GM12878 (cell line): ENCODE results near the gene DNAH17. TPM values are rescaled to one million over a fixed set of nuclear protein-coding genes. Genes with fewer than 3 reads are reported as not detected.

ENCODE experiments used
- ATAC-seq: fragments of 200-7000 bp; cut with Tn5 transposase; 3 replicates; pipeline ENCODE4 v1.9.1; 2020; ENCODE audit warnings: mild to moderate bottlenecking, moderate library complexity
- BruUV-seq: library from RNA; stranded (reverse); fragments of 400-500 nt; replicated peaks from 2 replicates; lab custom pipeline; 2021; lab: Mats Ljungman, UMichigan
- CTCF ChIA-PET: fragments of 300-600 bp; sonication (Branson Sonifier 250); formaldehyde crosslinking; extraction: SDS; loops from one replicate; lab custom pipeline; 2021; ENCODE audit warnings: inconsistent platforms; lab: Yijun Ruan, JAX
- POLR2A ChIA-PET: fragments of 350-600 bp; formaldehyde crosslinking; extraction: SDS; loops from one replicate; lab custom pipeline; 2021; ENCODE audit warnings: inconsistent platforms; lab: Charles Lee
- RAD21 ChIA-PET: fragments of 300-600 bp; sonication (Branson Sonifier 250); formaldehyde crosslinking; loops from one replicate; lab custom pipeline; 2023; ENCODE audit warnings: antibody characterized with exemption; ENCODE audit not compliant: unreplicated experiment; lab: Charles Lee
- SMC1A ChIA-PET: fragments of 300-600 bp; sonication (Branson Sonifier 250); formaldehyde crosslinking; loops from one replicate; lab custom pipeline; 2023; ENCODE audit not compliant: unreplicated experiment, uncharacterized antibody; lab: Charles Lee
- DNase-seq: peaks from one replicate; pipeline ENCODE4 v3.0.0-alpha.2; 2011; ENCODE audit warnings: low read depth, low spot score
- FAIRE-seq: peaks from 3 replicates; lab custom pipeline; 2011; peaks lifted over from hg19 to GRCh38; lab: Jason Lieb, UNC
- H2AFZ ChIP-seq: 2 replicates; pipeline ENCODE4 v1.6.0; 2011; ENCODE audit warnings: low read depth, low read length, control low read depth; ENCODE audit not compliant: control insufficient read depth
- H3K27ac ChIP-seq: 2 replicates; pipeline ENCODE4 v1.5.1; 2011; ENCODE audit warnings: control low read depth; ENCODE audit not compliant: control insufficient read depth, insufficient read depth
- H3K27me3 ChIP-seq, 2 experiments: replicated peaks in 1 of 2; 2 replicates each; pipeline versions ENCODE4 v1.6.0 to v1.6.1; 2011; ENCODE audit warnings: low read length in 1 of 2; ENCODE audit not compliant: control insufficient read depth in 2 of 2, insufficient read depth in 2 of 2
- H3K36me3 ChIP-seq, 2 experiments: 2 replicates each; pipeline ENCODE4 v1.5.1; 2011; ENCODE audit warnings: low read length in 1 of 2; ENCODE audit not compliant: control insufficient read depth in 2 of 2, insufficient read depth in 2 of 2
- H3K4me1 ChIP-seq: 2 replicates; pipeline ENCODE4 v1.6.1; 2011; ENCODE audit warnings: mild to moderate bottlenecking, low read length, moderate library complexity, mixed read lengths; ENCODE audit not compliant: control insufficient read depth, insufficient read depth
- H3K4me2 ChIP-seq: 2 replicates; pipeline ENCODE4 v1.6.0; 2011; ENCODE audit warnings: control low read depth; ENCODE audit not compliant: control insufficient read depth, insufficient read depth
- H3K4me3 ChIP-seq: fragments of 200-600 bp; sonication (generic); 2 replicates; pipeline ENCODE4 v1.5.1; 2016
- H3K79me2 ChIP-seq: 2 replicates; pipeline ENCODE4 v1.6.0; 2011; ENCODE audit warnings: low read length; ENCODE audit not compliant: control insufficient read depth, insufficient read depth
- H3K9ac ChIP-seq: 2 replicates; pipeline ENCODE4 v1.8.0; 2011; ENCODE audit warnings: low read length, control low read depth, mixed read lengths; ENCODE audit not compliant: control insufficient read depth, insufficient read depth
- H3K9me3 ChIP-seq: replicated peaks from 3 replicates; pipeline ENCODE4 v1.5.1; 2011; ENCODE audit warnings: mild to moderate bottlenecking, low read length; ENCODE audit not compliant: control insufficient read depth, insufficient read depth
- H4K20me1 ChIP-seq: 2 replicates; pipeline ENCODE4 v1.6.0; 2011; ENCODE audit not compliant: control insufficient read depth, insufficient read depth
- ATF3 ChIP-seq: IDR thresholded peaks from 2 replicates; pipeline ENCODE4 v1.6.1; 2011; ENCODE audit warnings: low read depth, mild to moderate bottlenecking, low read length, moderate library complexity, borderline replicate concordance; ENCODE audit errors: extremely low read depth
- ATF7 ChIP-seq: fragments of 450-650 bp; IDR thresholded peaks from 2 replicates; pipeline ENCODE4 v1.6.1; 2016; ENCODE audit warnings: low read depth, mild to moderate bottlenecking
- BCL3 ChIP-seq: IDR thresholded peaks from 2 replicates; pipeline ENCODE4 v1.6.1; 2011; ENCODE audit warnings: borderline replicate concordance, low read depth, mild to moderate bottlenecking, moderate library complexity, low read length; ENCODE audit not compliant: insufficient read depth, poor library complexity, severe bottlenecking
- E4F1 ChIP-seq: fragments of 450-650 bp; IDR thresholded peaks from 2 replicates; pipeline ENCODE4 v1.6.1; 2018; ENCODE audit warnings: borderline replicate concordance, mild to moderate bottlenecking; ENCODE audit not compliant: partially characterized antibody
- ETV6 ChIP-seq, 2 experiments: fragments of 450-650 bp in 1 of 2; IDR thresholded peaks in 1 of 2; conservative IDR thresholded peaks in 1 of 2; 2 replicates each; pipeline ENCODE4 v1.6.1; 2014; ENCODE audit warnings: antibody characterized with exemption in 1 of 2, borderline replicate concordance in 1 of 2, low read depth in 1 of 2, mild to moderate bottlenecking in 1 of 2, moderate library complexity in 1 of 2
- KAT2A ChIP-seq: conservative IDR thresholded peaks from 2 replicates; pipeline ENCODE4 v1.6.1; 2011; ENCODE audit warnings: low read depth, low read length; ENCODE audit not compliant: control insufficient read depth
- LARP7 ChIP-seq: fragments of 450-650 bp; IDR thresholded peaks from 2 replicates; pipeline ENCODE4 v1.6.1; 2017; ENCODE audit warnings: mild to moderate bottlenecking
- NBN ChIP-seq: fragments of 450-650 bp; IDR thresholded peaks from 2 replicates; pipeline ENCODE4 v1.6.1; 2016
- NFXL1 ChIP-seq: fragments of 450-650 bp; IDR thresholded peaks from 2 replicates; pipeline ENCODE4 v1.6.1; 2017; ENCODE audit warnings: antibody characterized with exemption, mild to moderate bottlenecking, borderline replicate concordance
- RBBP5 ChIP-seq: fragments of 200-600 bp; sonication (generic); conservative IDR thresholded peaks from 2 replicates; pipeline ENCODE4 v1.6.1; 2016
- SMARCA5 ChIP-seq: fragments of 450-650 bp; IDR thresholded peaks from 2 replicates; pipeline ENCODE4 v1.6.1; 2017; ENCODE audit warnings: mild to moderate bottlenecking
- SPI1 ChIP-seq: IDR thresholded peaks from 2 replicates; pipeline ENCODE4 v1.6.1; 2011; ENCODE audit warnings: low read depth, mild to moderate bottlenecking, low read length, moderate library complexity, borderline replicate concordance; ENCODE audit not compliant: insufficient read depth
- STAT3 ChIP-seq: IDR thresholded peaks from 2 replicates; pipeline ENCODE4 v1.6.1; 2011; ENCODE audit warnings: low read depth, low read length, improper control_type of control experiment
- USF2 ChIP-seq: IDR thresholded peaks from 2 replicates; pipeline ENCODE4 v1.6.1; 2011; ENCODE audit warnings: low read depth, low read length, improper control_type of control experiment, borderline replicate concordance
- YBX1 ChIP-seq: fragments of 450-650 bp; IDR thresholded peaks from 2 replicates; pipeline ENCODE4 v1.6.1; 2016; ENCODE audit warnings: antibody characterized with exemption
- ZNF207 ChIP-seq: fragments of 450-650 bp; IDR thresholded peaks from 2 replicates; pipeline ENCODE4 v1.6.1; 2014; ENCODE audit warnings: antibody characterized with exemption, mild to moderate bottlenecking, borderline replicate concordance
- WGBS: methylation state at CpG from one replicate; pipeline ENCODE4 v1.1.6; 2016; ENCODE audit warnings: low lambda C conversion rate; ENCODE audit not compliant: insufficient replicate concordance, insufficient coverage; ENCODE audit errors: missing lambda C conversion rate; 5-methylcytosine and 5-hydroxymethylcytosine counted together
- in situ Hi-C: fragments of 300-500 bp; cut with MboI; formaldehyde crosslinking; loops from 9 replicates; pipeline ENCODE4 v1.14.3; 2018; ENCODE audit warnings: mixed read lengths
- intact Hi-C: fragments of 100-400 bp; cut with micrococcal nuclease; formaldehyde crosslinking; loops from one replicate; pipeline ENCODE4 v1.14.2; 2022; ENCODE audit not compliant: unreplicated experiment
- polyA plus RNA-seq, 11 experiments: library from polyadenylated mRNA; depleted of rRNA in 4 of 11; unstranded in 6 of 11; stranded (reverse) in 5 of 11; fragments of >200 nt; fragmentation: Nextera tagmentation in 4 of 11; fragmentation: Illumina TruSeq in 1 of 11; extraction: Ambion mirVana in 4 of 11; extraction: Trizol in 1 of 11; gene quantifications; 1 replicate in 1 of 11; 2 replicates in 10 of 11; pipeline versions ENCODE4 v1.2.1 to v1.2.3, GENCODE V29; 2011 to 2016; ENCODE audit warnings: inconsistent platforms in 2 of 11, missing spikeins in 2 of 11, low read depth in 1 of 11
- total RNA-seq, 4 experiments: library from RNA; depleted of rRNA in 3 of 4; stranded (reverse); fragments of >200 nt in 3 of 4; fragmentation: Illumina TruSeq in 1 of 4; extraction: Trizol in 1 of 4; gene quantifications; 2 replicates each; pipeline versions ENCODE4 v1.2.1 to v1.2.3, GENCODE V29; 2013 to 2021

Gene DNAH17
- total and polyA plus RNA-seq, 10 of the 15 experiments (the other 5 are each of a cell fraction or from before 2014, with no cell fraction given), result 0.16 to 2.9 (median 0.56) TPM

- TF ChIP-seq E4F1, result no peak
- no peak for TF ChIP-seq ATF3
- no peak for TF ChIP-seq ETV6 (conservative IDR thresholded peaks at IDR 0.05 in 1 of 2, IDR thresholded peaks at IDR 0.05 in 1 of 2; ENCODE audit: borderline replicate concordance in 1 of 2, low read depth in 1 of 2)
- no peak for TF ChIP-seq SMARCA5
- no peak for TF ChIP-seq BCL3
These were observed 76.4 kb downstream of the DNAH17 start (continued) for GRCh38 chr17:78500806-78501205.

- Histone ChIP-seq H3K9me3 (no peaks in the 10 kb centered on the region), H3K4me3 (no peak overlapping the region), H3K4me1 (no peaks in the 10 kb centered on the region; the same call in 1 of the 2 replicates), H3K9ac (no peak overlapping the region), H3K79me2 (no peaks in the 10 kb centered on the region), H4K20me1 (no peaks in the 10 kb centered on the region), H2AFZ (no peak overlapping the region), H3K27me3 (no peaks in the 10 kb centered on the region), H3K27ac (no peak overlapping the region), H3K4me2 (no peak overlapping the region), H3K36me3 (no peaks in the 10 kb centered on the region)
- no TSS peak for BruUV-seq
- CTCF ChIA-PET, result interaction anchor here (4.6 kb wide), 1 partner anchor 209 kb away, joined by 46 read pairs; no protein-coding TSS in a partner anchor
- RAD21 ChIA-PET, result no interaction called here
- in situ Hi-C loops (no loop called here), intact Hi-C loops (no loop called here)
- no peak for ATAC-seq
- 39% methylated on average over 17 of the region's 21 CpGs for WGBS
- FAIRE-seq, result no peak
- SMC1A ChIA-PET, result no interaction called here
- POLR2A ChIA-PET, result no interaction called here
- no peak for DNase-seq
- TF ChIP-seq LARP7, result no peak
- no peak for TF ChIP-seq NBN
- TF ChIP-seq ZNF207, result no peak
- TF ChIP-seq ATF7, result no peak
- TF ChIP-seq KAT2A, result no peak
- TF ChIP-seq STAT3, result no peak
- no peak for TF ChIP-seq YBX1
- no peak for TF ChIP-seq SPI1
- no peak for TF ChIP-seq NFXL1
- TF ChIP-seq RBBP5, result no peak
- TF ChIP-seq USF2, result no peak
These were observed 77.3 kb downstream of the DNAH17 start for GRCh38 chr17:78499715-78500540.
